Psoas muscle (tissue), 8 donors: ENCODE data around the gene PPP1R9A. TPM values are rescaled to one million over a fixed set of nuclear protein-coding genes. Genes with fewer than 3 reads are reported as not detected.

ENCODE experiments used
- ATAC-seq, 4 donors: fragments of 200-7000 bp; cut with Tn5 transposase; one replicate each; pipeline ENCODE4 v1.9.1; 2020; ENCODE audit warnings: moderate library complexity in 3 of 4, mild to moderate bottlenecking in 2 of 4
- DNase-seq, 2 donors: peaks; one replicate each; pipeline ENCODE4 v3.0.0-alpha.2; 2020
- H3K27ac ChIP-seq: fragments of 200-600 bp; one replicate; pipeline ENCODE4 v1.8.0; 2022
- H3K27me3 ChIP-seq, 3 donors: fragments of 200-600 bp in 1 of 3; one replicate each; pipeline versions ENCODE4 v1.6.1 to v1.8.0; 2013 to 2022; ENCODE audit warnings: low read length in 2 of 3, mild to moderate bottlenecking in 2 of 3, moderate library complexity in 1 of 3; ENCODE audit not compliant: insufficient read depth in 3 of 3
- H3K36me3 ChIP-seq, 2 donors: fragments of 200-600 bp in 1 of 2; one replicate each; pipeline versions ENCODE4 v1.6.1 to v1.8.0; 2013 to 2022; ENCODE audit warnings: low read depth in 1 of 2, mild to moderate bottlenecking in 1 of 2, moderate library complexity in 1 of 2; ENCODE audit not compliant: insufficient read depth in 1 of 2
- H3K4me1 ChIP-seq: fragments of 200-600 bp; one replicate; pipeline ENCODE4 v1.8.0; 2022
- H3K4me3 ChIP-seq: fragments of 200-600 bp; one replicate; pipeline ENCODE4 v1.8.0; 2022; ENCODE audit warnings: mild to moderate bottlenecking
- H3K9me3 ChIP-seq: fragments of 200-600 bp; one replicate; pipeline ENCODE4 v1.8.0; 2022
- CTCF ChIP-seq: fragments of 200-600 bp; IDR thresholded peaks from one replicate; pipeline ENCODE4 v1.8.0; 2022; ENCODE audit warnings: antibody characterized with exemption
- WGBS, 3 donors: extraction: QIAGEN DNeasy Blood & Tissue Kit; methylation state at CpG; one replicate each; pipeline versions ENCODE4 v1.1.6 to v1.1.7; 2013; 5-methylcytosine and 5-hydroxymethylcytosine counted together
- intact Hi-C, 2 donors: fragments of 100-400 bp; cut with DNase I; formaldehyde crosslinking; loops; one replicate each; pipeline versions ENCODE4 v1.11.0 to v1.14.2; 2022
- polyA plus RNA-seq, 3 donors: library from polyadenylated mRNA; stranded (reverse); fragments of 200-250 nt; gene quantifications; one replicate each; pipeline ENCODE4 v1.2.3, GENCODE V29; 2013
- total RNA-seq, 4 donors: library from RNA; stranded (reverse); fragmentation: NEBNext Ultra II Directional in 2 of 4; extraction: Animal tissue kit (Norgen Biotek cat#: 25700) in 2 of 4; gene quantifications; one replicate each; pipeline versions ENCODE4 v1.2.1 to v1.2.4, GENCODE V29; 2021 to 2023
- donor health status: healthy with polysubstance abuse.
- donor health status: DM: no; HTN: no; CAD: no; lungs with moderate emphysema.
- donor health status: Bipolar disorder and iron deficiency.
- donor health status: healthy.
- donor health status: DM: yes; HTN: yes; CAD: no.
- donor health status: DM: no; HTN: no; CAD: no.
- donor health status: DM: no; HTN: no; CAD: no.
- donor health status: DM: yes; HTN: yes; CAD: no.

The PPP1R9A gene
- total and polyA plus RNA-seq, 7 donors = 1.1 to 18.6 (median 13.5) TPM

- DNase-seq (no peak), ATAC-seq (peak in 3 of 4 donors; percentile 43 to 71 (median 49))
- WGBS, 3 donors = 42 to 59% (median 55%) methylated on average over 2 of the region's 2 CpGs
- peak overlapping the region; percentile 8 for H3K27ac ChIP-seq
- TF ChIP-seq CTCF = no peak
- H3K4me1 ChIP-seq = no peaks in the 10 kb centered on the region
- intact Hi-C loops = no loop called here
- no peak overlapping the region for H3K4me3 ChIP-seq
- no peaks in the 10 kb centered on the region for H3K27me3 ChIP-seq
- no peaks in the 10 kb centered on the region for H3K9me3 ChIP-seq
- no peaks in the 10 kb centered on the region for H3K36me3 ChIP-seq
These were observed 305.8 kb downstream of the PPP1R9A start for GRCh38 chr7:95213148-95213547.

- 30 to 46% (median 36%) methylated on average over 6 of the region's 6 CpGs for WGBS, 3 donors
- intact Hi-C loops = no loop called here
- DNase-seq = peak; percentile 78 to 90
- no peak overlapping the region for H3K4me3 ChIP-seq
- H3K36me3 ChIP-seq = no peaks in the 10 kb centered on the region
- H3K9me3 ChIP-seq = no peaks in the 10 kb centered on the region
- peak overlapping the region; percentile 8 for H3K27ac ChIP-seq
- H3K4me1 ChIP-seq = no peaks in the 10 kb centered on the region
- peak; percentile 71 to 87 (median 82) for ATAC-seq
- no peaks in the 10 kb centered on the region for H3K27me3 ChIP-seq
- no peak for TF ChIP-seq CTCF
These were observed 306.6 kb downstream of the PPP1R9A start for GRCh38 chr7:95213809-95214492.

GRCh38 chr7:95219721-95220120, 312.3 kb downstream of the PPP1R9A start:
- Histone ChIP-seq H3K36me3 (no peaks in the 10 kb centered on the region), H3K4me3 (no peak overlapping the region), H3K27ac (no peak overlapping the region), H3K4me1 (no peaks in the 10 kb centered on the region), H3K27me3 (no peaks in the 10 kb centered on the region), H3K9me3 (no peaks in the 10 kb centered on the region)
- DNase-seq (no peak), ATAC-seq (no peak)
- WGBS, 3 donors = 65 to 73% (median 68%) methylated on average over 2 of the region's 2 CpGs
- no peak for TF ChIP-seq CTCF
- intact Hi-C loops = no loop called here

- 32 to 50% (median 42%) methylated on average over 3 of the region's 3 CpGs for WGBS, 3 donors
- Histone ChIP-seq H3K9me3 (no peaks in the 10 kb centered on the region), H3K4me3 (no peak overlapping the region), H3K4me1 (no peaks in the 10 kb centered on the region), H3K27me3 (no peaks in the 10 kb centered on the region), H3K27ac (no peak overlapping the region), H3K36me3 (no peaks in the 10 kb centered on the region)
- intact Hi-C loops = no loop called here
- TF ChIP-seq CTCF = no peak
- DNase-seq (no peak), ATAC-seq (no peak)
These were observed 312.9 kb downstream of the PPP1R9A start for GRCh38 chr7:95220328-95220727.

GRCh38 chr7:95225301-95225700, 317.9 kb downstream of the PPP1R9A start:
- H3K4me3 ChIP-seq = no peak overlapping the region
- no peaks in the 10 kb centered on the region for H3K27me3 ChIP-seq
- no peak for DNase-seq
- H3K4me1 ChIP-seq = no peaks in the 10 kb centered on the region
- intact Hi-C loops = no loop called here
- no peak for TF ChIP-seq CTCF
- no peak overlapping the region for H3K27ac ChIP-seq
- peaks cover 4% of the 10 kb centered on the region for H3K9me3 ChIP-seq
- 87 to 92% (median 90%) methylated on average over 2 of the region's 2 CpGs for WGBS, 3 donors
- no peaks in the 10 kb centered on the region for H3K36me3 ChIP-seq
- no peak for ATAC-seq
